Prostate gland (tissue), 2 donors: ENCODE measurements around the gene GRIA4.

Source experiments
- CTCF ChIP-seq, 4 experiments: fragments of 200-600 bp in 2 of 4; fragments of 450-650 bp in 2 of 4; sonication (generic) in 2 of 4; IDR thresholded peaks; 1 replicate in 3 of 4; 2 replicates in 1 of 4; pipeline ENCODE4 v1.5.1; 2016 to 2019; ENCODE audit warnings: antibody characterized with exemption in 4 of 4, mild to moderate bottlenecking in 2 of 4, moderate library complexity in 2 of 4
- POLR2A ChIP-seq: fragments of 450-650 bp; IDR thresholded peaks from one replicate; pipeline ENCODE4 v1.6.1; 2016; ENCODE audit warnings: antibody characterized with exemption, mild to moderate bottlenecking

- no peak for TF ChIP-seq CTCF (IDR thresholded peaks at IDR 0.05)
- no peak for TF ChIP-seq POLR2A
Observed at GRCh38 chr11:105937331-105937730, 327.5 kb downstream of the GRIA4 start.
